Activated CD8-positive, alpha-beta memory T cell treated with anti-CD3 and anti-CD28 coated beads for 36 hours (primary cell): ENCODE data around the gene DIPK2A. TPM values are rescaled to one million over a fixed set of nuclear protein-coding genes. Genes with fewer than 3 reads are reported as not detected.

ENCODE experiments used
- CTCF ChIA-PET: fragments of 350-600 bp; sonication (Branson Sonifier 250); formaldehyde crosslinking; loops from one replicate; lab custom pipeline; 2021; ENCODE audit warnings: antibody characterized with exemption; lab: Charles Lee
- POLR2A ChIA-PET: fragments of 350-600 bp; sonication (Branson Sonifier 250); formaldehyde crosslinking; loops from one replicate; lab custom pipeline; 2021; ENCODE audit warnings: antibody characterized with exemption; lab: Charles Lee
- total RNA-seq, 2 experiments: library from RNA; stranded (reverse); gene quantifications; one replicate each; pipeline ENCODE4 v1.2.3, GENCODE V29; 2021

Gene DIPK2A
- 10 to 100 TPM; 14.4 to 15.1 TPM for total RNA-seq

DNA sequence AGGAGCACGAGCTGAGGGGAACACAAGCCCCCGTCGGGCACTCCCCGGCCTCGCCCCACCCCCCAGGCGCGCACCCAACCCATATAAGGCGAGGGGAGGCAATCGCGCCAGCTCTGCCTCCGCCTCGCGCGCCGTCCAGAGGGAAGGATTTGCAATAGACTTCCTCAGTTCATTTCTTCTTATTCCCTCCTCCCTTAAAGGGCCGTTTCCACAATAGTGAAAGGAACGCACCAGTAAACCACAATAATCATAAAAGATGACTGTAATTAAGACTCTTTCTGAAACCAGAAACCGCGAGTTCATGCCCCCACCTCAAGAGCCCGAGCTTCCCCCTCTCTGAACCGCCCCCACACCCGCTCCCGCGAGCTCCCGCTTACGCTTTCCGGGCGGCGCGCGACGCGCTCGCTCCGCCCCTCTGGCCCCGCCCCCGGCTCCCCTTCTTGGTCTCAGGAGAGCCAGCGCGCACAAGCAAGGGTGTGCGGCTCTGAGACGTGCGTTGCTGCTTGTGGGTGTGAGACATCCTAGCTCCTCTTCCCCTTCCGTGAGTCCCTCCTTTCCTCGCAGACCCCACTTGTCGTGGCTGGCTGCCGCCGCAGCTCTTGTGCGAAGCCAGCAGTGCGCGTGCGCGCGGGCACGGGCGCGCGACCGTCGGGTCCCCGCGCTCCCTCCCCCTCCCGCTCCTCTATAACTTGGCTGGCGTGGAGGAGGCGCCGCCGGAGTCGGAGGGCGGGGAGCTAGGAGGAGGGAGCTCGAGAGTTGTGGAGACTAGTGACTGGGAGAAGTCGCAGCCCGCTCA, at the start of gene DIPK2A:
Gene DIPK2A (plus strand): TSS at position 465 of the 796 bp plus-strand sequence. CDS start 510 bp downstream, outside the sequence.
- ChIA-PET POLR2A (interaction anchor here (0.5 to 1.7 kb wide), 3 partner anchors 122 to 971 kb away, joined by 3 to 8 read pairs (median 4); no protein-coding TSS in a partner anchor), CTCF (interaction anchor here (0.7 to 1.2 kb wide), 5 partner anchors 11 to 158 kb away, joined by 3 to 9 read pairs (median 3); no protein-coding TSS in a partner anchor)

- ChIA-PET POLR2A (no interaction called here), CTCF (no interaction called here)
Observed at GRCh38 chr3:143924522-143925285, 46.9 kb upstream of the DIPK2A start.

- POLR2A ChIA-PET, result no interaction called here
- CTCF ChIA-PET, result no interaction called here
Observed at GRCh38 chr3:143928056-143928455, 43.6 kb upstream of the DIPK2A start.

- CTCF ChIA-PET, result interaction anchor here (0.5 kb wide), 1 partner anchor 23 kb away, joined by 3 read pairs; no protein-coding TSS in a partner anchor
- POLR2A ChIA-PET, result no interaction called here
Observed at GRCh38 chr3:143928541-143929255, 42.9 kb upstream of the DIPK2A start.

DNA sequence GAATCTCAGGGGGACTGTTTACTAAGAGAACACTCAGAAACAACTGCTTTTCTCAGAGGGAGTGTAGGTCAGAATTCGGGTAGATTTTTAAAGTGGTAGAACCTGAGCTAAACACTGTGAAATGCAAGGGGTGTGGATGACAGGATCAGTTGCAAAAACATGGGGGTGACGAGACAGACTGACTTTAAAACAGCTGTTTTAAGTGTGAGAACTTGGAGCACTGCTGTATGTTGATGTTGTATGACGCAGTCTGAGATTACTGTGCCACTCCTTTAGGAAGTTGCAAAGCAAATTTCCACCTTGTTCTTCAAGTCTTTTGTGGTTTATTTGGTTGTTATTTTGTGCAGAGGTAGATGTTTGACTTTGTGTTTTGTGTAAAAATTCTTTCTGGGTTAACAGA, 36.8 kb upstream of the DIPK2A start:
- ChIA-PET CTCF (no interaction called here), POLR2A (no interaction called here)

DNA sequence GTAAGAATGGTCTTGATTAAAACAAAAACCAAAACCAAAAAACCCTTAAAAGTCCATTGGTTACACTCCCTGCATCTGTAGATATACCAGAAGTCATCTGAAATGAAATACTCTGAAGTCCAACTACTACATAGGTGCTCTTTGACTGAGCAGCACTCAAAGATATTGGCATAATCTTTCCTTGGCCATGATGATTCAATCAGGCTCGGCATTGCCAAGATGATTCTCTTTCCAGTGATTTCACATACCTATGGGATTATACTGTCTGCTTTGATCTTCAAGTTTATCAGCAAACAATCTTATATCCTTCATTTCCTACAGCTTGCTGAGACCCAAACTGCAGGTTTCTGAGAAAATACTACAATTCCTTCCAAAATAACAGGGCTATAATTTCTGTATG, 35.9 kb upstream of the DIPK2A start:
- CTCF ChIA-PET, result no interaction called here
- POLR2A ChIA-PET, result no interaction called here

- POLR2A ChIA-PET, result no interaction called here
- CTCF ChIA-PET, result no interaction called here
Observed at GRCh38 chr3:143950810-143951209, 20.8 kb upstream of the DIPK2A start.

- POLR2A ChIA-PET, result no interaction called here
Observed at GRCh38 chr3:143951351-143951971, 20.2 kb upstream of the DIPK2A start.

GRCh38 chr3:143952569-143953072, 19.0 kb upstream of the DIPK2A start:
- POLR2A ChIA-PET, result no interaction called here
- CTCF ChIA-PET, result no interaction called here

More at GRCh38 chr3:143951351-143951971, 20.2 kb upstream of the DIPK2A start:
- CTCF ChIA-PET, result interaction anchor here (0.8 kb wide), 1 partner anchor 22 kb away, joined by 3 read pairs; no protein-coding TSS in a partner anchor

DNA sequence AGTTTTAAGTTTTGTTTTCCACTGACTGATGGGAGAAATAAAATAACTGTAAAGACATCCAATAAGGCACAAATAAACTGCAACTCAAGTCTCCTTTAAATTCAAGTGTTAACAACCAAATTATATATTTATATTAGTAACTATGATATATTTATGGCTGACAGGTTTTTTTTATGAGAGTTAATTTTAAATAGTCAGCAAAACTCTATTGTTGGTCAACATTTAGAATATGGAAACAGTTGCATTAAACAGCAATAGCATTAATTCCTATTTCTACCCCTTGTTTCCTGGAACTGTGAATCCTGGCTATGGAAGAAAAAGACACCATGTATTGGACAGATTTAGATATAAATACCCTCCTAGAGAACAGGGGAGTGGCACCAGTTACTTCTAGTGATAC, 16.5 kb upstream of the DIPK2A start:
- CTCF ChIA-PET, result no interaction called here
- POLR2A ChIA-PET, result no interaction called here

- ChIA-PET CTCF (no interaction called here), POLR2A (no interaction called here)
Observed at GRCh38 chr3:143956838-143957237, 14.8 kb upstream of the DIPK2A start.

DNA sequence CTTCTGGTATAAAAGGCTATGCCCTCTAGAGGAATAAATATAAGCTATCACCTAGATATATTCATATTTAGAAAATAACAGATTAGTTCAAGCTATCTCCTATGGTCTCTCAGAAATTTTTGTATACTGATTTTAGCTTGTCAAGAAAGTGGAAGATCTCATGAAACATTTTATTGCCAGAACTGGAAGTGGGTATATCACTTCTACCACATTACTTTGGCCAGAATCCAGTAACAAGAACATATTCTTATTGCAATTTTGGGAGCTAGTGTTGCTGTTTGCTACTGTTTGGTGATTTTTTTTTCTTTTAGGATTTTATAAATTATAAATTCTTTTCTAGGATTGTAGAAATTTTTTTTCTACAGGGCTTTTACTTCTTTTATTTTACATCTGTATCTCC, 14.2 kb upstream of the DIPK2A start:
- POLR2A ChIA-PET, result no interaction called here
- CTCF ChIA-PET, result no interaction called here

DNA sequence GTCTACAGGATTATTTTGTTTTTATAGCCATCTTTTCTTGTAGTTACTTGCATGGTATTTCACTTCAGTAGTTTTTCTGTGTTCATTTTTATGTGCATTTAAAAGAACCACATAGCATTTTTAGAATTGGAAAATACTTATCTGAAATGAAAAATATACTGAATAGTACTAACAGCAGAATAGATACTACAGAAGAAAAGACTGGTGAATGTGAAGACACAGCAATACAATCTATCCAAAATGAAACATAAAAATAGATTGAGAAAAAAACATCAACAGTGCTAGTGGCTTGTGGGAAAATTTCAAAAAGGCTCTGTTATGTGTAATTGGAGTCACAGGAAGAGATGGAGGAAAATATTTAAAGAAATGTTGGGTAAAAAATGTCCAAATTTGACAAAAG, 12.7 kb upstream of the DIPK2A start:
- CTCF ChIA-PET, result no interaction called here
- POLR2A ChIA-PET, result no interaction called here

DNA sequence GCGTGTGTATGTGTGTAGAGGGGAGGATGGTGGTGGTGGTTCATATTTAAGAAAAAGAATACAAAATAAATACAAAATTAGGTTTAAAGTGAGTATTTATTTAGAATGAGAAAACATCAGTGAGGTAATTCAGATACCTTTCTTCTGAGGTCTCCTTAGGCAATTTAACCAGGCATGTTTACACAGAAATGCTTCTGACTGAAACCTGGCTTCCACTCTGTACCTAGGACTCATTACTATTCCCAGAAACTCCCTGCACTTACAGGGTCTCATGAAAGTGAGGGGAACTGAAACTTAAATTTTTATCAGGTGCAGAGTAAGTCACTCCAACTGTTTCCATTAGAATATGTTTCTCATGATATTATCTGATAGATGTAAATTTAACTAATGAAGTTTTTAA, 10.3 kb upstream of the DIPK2A start:
- POLR2A ChIA-PET, result no interaction called here
- CTCF ChIA-PET, result interaction anchor here (1.2 kb wide), 1 partner anchor 10 kb away, joined by 3 read pairs; the partner anchor contains the start of gene DIPK2A

DNA sequence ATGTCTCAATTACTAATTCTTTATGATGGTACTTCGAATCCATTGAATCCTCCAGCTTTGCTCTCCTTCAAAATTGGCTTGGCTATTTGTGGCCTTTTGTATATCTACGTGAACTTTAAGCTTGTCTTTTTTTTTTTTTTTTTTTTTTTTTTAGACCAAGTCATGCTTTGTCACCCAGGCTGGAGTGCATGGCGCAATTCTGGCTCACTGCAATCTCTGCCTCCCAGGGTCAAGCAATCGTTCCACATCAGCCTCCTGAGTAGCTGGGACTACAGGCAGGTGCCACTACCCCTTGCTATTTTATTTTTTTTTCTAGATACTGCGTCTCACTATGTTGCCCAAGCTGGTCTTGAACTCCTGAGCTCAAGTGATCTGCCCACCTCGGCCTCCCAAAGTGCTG, 7.7 kb upstream of the DIPK2A start:
- POLR2A ChIA-PET, result no interaction called here
- CTCF ChIA-PET, result interaction anchor here (1.0 kb wide), 1 partner anchor 111 kb away, joined by 3 read pairs; no protein-coding TSS in a partner anchor

- ChIA-PET CTCF (interaction anchor here (0.8 to 1.2 kb wide), 3 partner anchors 10 to 78 kb away, joined by 3 read pairs; no protein-coding TSS in a partner anchor), POLR2A (interaction anchor here (1.7 kb wide), 1 partner anchor 122 kb away, joined by 8 read pairs; no protein-coding TSS in a partner anchor)
Observed at GRCh38 chr3:143970773-143971358, 757 bp upstream of the DIPK2A start.

DNA sequence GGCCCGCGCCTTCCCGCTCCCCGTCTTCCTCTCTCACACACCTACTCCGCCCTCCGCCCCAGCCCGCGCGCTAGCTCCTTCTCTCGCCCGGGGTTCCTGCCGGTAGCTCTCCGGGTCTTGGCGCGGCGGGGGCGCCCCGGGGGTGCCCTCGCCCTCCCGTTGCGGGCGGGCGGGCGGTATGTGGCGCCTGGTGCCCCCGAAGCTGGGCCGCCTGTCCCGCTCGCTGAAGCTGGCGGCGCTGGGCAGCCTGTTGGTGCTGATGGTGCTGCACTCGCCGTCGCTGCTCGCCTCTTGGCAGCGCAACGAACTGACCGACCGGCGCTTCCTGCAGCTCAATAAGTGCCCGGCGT, 507 bp downstream of the DIPK2A start:
- POLR2A ChIA-PET, result interaction anchor here (0.6 to 1.7 kb wide), 2 partner anchors 123 to 802 kb away, joined by 3 to 8 read pairs; no protein-coding TSS in a partner anchor
- CTCF ChIA-PET, result interaction anchor here (0.5 to 1.2 kb wide), 6 partner anchors 11 to 158 kb away, joined by 3 to 9 read pairs (median 3); no protein-coding TSS in a partner anchor
